ENCODE measurements around the gene MYO9B.

DNA sequence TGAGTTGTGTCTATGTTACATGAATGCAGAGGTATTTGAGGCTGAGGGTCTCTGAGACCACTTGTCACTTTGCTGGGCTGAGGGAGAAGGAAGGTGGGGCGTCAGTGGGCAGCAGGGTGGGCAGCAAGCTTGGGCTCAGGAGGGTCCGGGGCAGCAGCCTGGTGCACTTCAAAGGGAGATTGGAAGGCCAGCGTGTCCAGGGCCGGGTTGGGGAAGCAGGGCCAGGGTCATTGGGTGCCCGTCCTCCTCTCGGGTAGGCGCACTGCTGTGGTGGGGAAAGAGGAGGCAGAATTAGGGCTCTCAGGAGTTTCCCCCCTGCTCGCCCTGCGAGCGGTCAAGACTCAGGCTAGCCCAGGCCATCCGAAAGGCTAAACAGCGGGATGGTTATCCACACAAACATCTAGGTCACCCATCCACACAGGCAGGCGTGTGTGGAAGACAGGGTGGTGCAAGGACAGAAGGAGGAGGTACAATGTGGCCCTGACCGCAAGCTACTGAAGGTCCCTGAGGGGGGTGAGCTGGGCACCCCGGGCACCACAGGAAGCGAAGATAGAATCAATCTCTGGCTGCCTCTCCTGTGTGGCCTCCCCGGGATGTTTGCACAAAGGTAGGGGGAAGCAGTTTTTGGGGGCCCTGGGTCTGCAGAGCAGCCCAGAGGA lies 37.7 kb downstream of the MYO9B start:
- TF ChIP-seq, protein P1, sequence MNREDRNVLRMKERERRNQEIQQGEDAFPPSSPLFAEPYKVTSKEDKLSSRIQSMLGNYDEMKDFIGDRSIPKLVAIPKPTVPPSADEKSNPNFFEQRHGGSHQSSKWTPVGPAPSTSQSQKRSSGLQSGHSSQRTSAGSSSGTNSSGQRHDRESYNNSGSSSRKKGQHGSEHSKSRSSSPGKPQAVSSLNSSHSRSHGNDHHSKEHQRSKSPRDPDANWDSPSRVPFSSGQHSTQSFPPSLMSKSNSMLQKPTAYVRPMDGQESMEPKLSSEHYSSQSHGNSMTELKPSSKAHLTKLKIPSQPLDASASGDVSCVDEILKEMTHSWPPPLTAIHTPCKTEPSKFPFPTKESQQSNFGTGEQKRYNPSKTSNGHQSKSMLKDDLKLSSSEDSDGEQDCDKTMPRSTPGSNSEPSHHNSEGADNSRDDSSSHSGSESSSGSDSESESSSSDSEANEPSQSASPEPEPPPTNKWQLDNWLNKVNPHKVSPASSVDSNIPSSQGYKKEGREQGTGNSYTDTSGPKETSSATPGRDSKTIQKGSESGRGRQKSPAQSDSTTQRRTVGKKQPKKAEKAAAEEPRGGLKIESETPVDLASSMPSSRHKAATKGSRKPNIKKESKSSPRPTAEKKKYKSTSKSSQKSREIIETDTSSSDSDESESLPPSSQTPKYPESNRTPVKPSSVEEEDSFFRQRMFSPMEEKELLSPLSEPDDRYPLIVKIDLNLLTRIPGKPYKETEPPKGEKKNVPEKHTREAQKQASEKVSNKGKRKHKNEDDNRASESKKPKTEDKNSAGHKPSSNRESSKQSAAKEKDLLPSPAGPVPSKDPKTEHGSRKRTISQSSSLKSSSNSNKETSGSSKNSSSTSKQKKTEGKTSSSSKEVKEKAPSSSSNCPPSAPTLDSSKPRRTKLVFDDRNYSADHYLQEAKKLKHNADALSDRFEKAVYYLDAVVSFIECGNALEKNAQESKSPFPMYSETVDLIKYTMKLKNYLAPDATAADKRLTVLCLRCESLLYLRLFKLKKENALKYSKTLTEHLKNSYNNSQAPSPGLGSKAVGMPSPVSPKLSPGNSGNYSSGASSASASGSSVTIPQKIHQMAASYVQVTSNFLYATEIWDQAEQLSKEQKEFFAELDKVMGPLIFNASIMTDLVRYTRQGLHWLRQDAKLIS (CRISPR knock-in tag; IDR thresholded peaks at IDR 0.05; ENCODE audit: borderline replicate concordance), result no peak
- TF ChIP-seq, protein P2, sequence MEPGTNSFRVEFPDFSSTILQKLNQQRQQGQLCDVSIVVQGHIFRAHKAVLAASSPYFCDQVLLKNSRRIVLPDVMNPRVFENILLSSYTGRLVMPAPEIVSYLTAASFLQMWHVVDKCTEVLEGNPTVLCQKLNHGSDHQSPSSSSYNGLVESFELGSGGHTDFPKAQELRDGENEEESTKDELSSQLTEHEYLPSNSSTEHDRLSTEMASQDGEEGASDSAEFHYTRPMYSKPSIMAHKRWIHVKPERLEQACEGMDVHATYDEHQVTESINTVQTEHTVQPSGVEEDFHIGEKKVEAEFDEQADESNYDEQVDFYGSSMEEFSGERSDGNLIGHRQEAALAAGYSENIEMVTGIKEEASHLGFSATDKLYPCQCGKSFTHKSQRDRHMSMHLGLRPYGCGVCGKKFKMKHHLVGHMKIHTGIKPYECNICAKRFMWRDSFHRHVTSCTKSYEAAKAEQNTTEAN (CRISPR knock-in tag; IDR thresholded peaks at IDR 0.05), result no peak
- TF ChIP-seq, protein P3, sequence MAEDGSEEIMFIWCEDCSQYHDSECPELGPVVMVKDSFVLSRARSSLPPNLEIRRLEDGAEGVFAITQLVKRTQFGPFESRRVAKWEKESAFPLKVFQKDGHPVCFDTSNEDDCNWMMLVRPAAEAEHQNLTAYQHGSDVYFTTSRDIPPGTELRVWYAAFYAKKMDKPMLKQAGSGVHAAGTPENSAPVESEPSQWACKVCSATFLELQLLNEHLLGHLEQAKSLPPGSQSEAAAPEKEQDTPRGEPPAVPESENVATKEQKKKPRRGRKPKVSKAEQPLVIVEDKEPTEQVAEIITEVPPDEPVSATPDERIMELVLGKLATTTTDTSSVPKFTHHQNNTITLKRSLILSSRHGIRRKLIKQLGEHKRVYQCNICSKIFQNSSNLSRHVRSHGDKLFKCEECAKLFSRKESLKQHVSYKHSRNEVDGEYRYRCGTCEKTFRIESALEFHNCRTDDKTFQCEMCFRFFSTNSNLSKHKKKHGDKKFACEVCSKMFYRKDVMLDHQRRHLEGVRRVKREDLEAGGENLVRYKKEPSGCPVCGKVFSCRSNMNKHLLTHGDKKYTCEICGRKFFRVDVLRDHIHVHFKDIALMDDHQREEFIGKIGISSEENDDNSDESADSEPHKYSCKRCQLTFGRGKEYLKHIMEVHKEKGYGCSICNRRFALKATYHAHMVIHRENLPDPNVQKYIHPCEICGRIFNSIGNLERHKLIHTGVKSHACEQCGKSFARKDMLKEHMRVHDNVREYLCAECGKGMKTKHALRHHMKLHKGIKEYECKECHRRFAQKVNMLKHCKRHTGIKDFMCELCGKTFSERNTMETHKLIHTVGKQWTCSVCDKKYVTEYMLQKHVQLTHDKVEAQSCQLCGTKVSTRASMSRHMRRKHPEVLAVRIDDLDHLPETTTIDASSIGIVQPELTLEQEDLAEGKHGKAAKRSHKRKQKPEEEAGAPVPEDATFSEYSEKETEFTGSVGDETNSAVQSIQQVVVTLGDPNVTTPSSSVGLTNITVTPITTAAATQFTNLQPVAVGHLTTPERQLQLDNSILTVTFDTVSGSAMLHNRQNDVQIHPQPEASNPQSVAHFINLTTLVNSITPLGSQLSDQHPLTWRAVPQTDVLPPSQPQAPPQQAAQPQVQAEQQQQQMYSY (CRISPR knock-in tag; IDR thresholded peaks at IDR 0.05), result no peak
- TF ChIP-seq, protein P4, sequence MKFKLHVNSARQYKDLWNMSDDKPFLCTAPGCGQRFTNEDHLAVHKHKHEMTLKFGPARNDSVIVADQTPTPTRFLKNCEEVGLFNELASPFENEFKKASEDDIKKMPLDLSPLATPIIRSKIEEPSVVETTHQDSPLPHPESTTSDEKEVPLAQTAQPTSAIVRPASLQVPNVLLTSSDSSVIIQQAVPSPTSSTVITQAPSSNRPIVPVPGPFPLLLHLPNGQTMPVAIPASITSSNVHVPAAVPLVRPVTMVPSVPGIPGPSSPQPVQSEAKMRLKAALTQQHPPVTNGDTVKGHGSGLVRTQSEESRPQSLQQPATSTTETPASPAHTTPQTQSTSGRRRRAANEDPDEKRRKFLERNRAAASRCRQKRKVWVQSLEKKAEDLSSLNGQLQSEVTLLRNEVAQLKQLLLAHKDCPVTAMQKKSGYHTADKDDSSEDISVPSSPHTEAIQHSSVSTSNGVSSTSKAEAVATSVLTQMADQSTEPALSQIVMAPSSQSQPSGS (CRISPR knock-in tag; IDR thresholded peaks at IDR 0.05; ENCODE audit: borderline replicate concordance, low read depth), result no peak
